Transverse colon (tissue), 4 donors: ENCODE results near the gene POM121C.
"Not testable (repeated sequence)": the region's sequence is repeated elsewhere in the genome, so short reads cannot be mapped to it uniquely, and the experiment has no call there.

Experiments used
- CTCF ChIP-seq, 5 experiments: fragments of 200-600 bp in 3 of 5; fragments of 450-650 bp in 2 of 5; sonication (generic) in 3 of 5; IDR thresholded peaks; 1 replicate in 2 of 5; 2 replicates in 3 of 5; pipeline ENCODE4 v1.5.1; 2016 to 2017; ENCODE audit warnings: antibody characterized with exemption in 5 of 5, inconsistent platforms in 3 of 5, mild to moderate bottlenecking in 2 of 5, moderate library complexity in 1 of 5
- EP300 ChIP-seq: sonication (generic); formaldehyde crosslinking; IDR thresholded peaks from one replicate; pipeline ENCODE4 v1.6.1; 2017; ENCODE audit warnings: antibody characterized with exemption, low read depth
- POLR2AphosphoS5 ChIP-seq, 3 donors: sonication (generic); formaldehyde crosslinking; IDR thresholded peaks; one replicate each; pipeline ENCODE4 v1.6.1; 2016; ENCODE audit warnings: antibody characterized with exemption in 3 of 3

GRCh38 chr7:75439000-75439399 is 47.1 kb downstream of the POM121C start:
- TF ChIP-seq CTCF (IDR thresholded peaks at IDR 0.05); EP300; POLR2AphosphoS5 (IDR thresholded peaks at IDR 0.05): not testable (repeated sequence)
